GM18511 (cell line): ENCODE results near the gene FTCDNL1.

ENCODE experiments used
- ATAC-seq: cut with Tn5 transposase; IDR thresholded peaks from one replicate; pipeline ENCODE4 v1.9.1; 2021; ENCODE audit warnings: mild to moderate bottlenecking, moderate library complexity; ENCODE audit not compliant: unreplicated experiment

Gene FTCDNL1

DNA sequence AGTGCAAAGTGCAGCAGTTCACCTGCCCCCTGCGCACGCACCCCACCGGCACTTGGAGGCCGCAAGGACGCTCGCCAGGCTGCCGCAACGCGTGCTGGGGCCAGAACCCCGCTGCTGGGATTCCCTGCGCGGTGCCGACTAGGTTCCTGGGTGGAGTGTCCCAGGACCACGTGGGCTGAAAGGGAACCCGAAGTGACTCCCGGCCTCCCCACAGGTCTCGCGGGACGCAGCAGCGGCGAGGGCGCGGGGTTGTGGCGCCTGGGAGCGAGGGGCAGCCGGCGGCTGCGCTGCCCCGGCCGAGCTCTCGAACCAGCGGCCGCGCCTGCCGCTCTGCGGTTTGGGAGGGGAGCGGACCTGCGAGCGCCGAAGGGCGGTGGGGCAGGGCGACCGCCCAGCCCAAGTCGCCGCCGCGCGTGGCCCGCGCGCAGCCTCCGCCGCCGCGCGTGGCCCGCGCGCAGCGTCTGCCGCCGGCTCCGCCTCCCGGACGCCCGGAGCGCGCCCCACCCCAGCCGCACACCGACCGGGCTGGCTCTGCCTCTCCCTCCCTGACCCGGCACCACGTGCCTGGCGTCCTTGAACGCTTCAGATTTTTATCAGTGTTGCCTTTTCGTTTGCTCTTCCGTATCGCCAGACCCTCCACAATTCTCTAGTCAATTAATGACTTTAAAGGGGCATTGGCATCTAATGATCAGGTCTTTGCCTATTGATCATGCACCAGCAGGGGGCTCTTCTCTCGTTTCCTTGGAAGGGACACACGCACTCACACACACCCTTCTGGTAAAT is at the start of gene FTCDNL1:
Gene FTCDNL1, minus strand, starts transcription at position 475 of the 783 bp plus-strand sequence. CDS start 2,230 bp downstream, outside the sequence.
- ATAC-seq, result peak; percentile 96

DNA sequence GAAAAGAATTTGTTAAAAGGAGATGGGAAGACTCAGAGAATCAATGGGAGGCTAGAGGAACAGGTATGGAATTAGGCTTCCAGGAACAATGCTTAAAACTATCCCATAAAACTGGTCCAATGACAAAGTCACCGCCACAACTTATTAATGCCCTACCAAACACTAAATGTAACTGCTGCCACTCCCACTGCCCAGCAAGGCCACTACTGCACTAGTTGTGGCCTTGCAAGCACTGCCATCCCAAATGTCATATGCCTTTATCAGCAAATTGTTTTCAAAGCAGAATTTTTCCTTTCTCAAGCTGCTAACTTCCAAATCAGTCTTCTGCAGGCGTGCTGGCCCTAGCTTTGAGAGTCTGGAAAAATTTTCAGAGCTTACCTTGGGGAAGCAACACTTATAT is 45.6 kb upstream of the FTCDNL1 start:
- no peak for ATAC-seq

DNA sequence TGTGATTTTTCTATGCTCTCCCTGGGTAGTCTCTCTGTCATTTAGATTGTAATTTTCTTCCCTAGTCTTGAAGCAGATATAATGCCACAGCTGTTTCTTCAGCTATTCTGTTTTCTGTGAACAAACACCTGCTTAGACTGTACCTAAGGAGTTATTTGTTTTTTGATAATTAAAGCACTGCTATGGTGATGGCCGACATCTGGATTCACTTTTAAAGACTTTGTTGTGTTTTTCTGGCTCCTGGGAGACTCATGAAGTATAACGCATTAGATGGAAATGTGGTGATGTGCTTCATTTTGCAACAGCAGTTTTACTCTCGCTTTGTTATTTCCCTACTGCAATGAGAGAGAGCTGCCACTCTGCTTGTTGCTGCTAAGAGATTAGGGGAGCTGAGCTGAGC is 44.4 kb upstream of the FTCDNL1 start:
- no peak for ATAC-seq

DNA sequence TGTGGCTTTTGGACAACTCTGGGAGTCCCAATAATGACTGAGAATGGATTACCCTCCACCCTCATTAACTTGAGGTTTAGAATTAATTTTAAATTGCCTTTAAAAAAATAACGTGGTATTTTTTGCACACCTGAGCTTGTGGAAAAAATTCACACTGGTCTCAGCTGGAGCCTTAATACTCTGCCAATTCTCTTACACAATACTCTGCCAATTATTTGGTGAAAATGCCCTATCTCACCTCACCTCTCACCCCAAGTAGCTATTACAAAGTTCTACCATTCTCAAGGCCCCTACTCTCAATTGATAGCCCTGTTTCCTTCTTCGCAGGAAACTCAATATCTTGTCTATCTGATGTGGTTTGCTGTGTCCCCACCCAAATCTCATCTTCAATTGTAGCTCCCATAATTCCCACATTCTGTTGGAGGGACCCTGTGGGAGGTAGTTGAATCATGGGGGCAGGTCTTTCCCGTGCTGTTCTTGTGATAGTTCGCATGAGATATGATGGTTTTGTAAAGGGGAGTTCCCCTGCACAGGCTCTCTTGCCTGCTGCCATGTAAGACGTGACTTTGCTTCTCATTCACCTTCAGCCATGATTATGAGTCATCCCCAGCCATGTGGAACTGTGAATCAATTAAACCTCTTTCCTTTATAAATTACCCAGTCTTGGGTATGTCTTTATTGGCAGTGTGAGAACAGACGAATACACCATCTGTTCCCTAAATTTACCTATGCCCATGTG is 32.7 kb upstream of the FTCDNL1 start:
- no peak for ATAC-seq

DNA sequence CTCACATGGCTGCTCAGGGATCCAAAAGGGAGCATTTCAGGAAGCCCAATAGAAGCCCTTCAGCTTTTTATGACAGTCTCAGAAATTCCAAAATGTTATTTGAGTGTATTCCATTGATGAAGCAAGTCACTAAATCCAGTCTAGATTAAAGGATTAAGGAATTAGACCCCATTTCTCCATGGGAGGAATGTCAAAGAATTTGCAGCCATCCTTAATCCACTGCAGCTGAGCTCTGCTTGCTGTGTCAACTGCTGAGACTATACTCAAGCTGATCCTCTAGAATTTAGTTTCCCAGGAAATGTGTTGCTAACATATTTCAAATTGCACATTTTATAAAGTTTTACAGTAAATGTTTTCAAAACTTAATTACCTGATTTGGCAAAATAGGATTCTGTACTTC is 31.7 kb upstream of the FTCDNL1 start:
- ATAC-seq, result no peak

DNA sequence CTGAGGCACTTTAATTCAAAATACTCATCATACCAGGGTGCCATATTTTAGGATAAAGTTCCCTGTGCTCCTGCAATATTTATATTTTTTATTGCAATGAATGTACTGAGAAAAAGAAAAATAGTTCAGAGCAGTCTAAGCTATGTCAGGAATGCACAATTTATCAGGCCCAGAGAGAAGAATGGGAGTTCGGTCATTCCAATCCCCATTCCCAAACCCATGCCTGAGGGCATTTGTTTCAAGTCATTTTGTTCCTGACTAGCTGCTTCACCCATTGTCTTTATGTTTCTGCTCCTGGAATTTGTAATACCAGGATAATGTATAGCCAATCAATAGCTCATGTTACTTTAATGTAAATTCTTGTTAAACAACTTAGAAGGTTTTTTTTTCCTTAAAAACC is 24.4 kb upstream of the FTCDNL1 start:
- no peak for ATAC-seq

DNA sequence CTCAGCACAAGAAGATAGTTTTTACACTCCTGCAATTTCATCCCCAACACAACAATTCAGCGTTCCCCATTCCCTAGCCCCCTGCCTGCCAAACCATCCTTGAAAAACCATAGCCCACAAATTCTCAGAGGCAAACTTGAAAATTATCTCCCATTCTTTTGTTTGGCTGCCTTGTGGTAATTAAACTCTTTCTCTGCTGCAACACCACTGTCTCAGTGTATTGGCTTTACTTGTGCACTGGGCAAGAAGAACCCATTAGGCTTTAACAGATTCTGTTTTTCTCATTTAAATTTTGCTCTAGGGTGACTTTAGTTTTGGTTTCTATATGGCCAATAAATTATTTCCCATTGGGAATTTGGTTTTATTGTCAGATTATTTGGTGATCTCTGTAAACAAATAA is 23.2 kb upstream of the FTCDNL1 start:
- ATAC-seq, result no peak

DNA sequence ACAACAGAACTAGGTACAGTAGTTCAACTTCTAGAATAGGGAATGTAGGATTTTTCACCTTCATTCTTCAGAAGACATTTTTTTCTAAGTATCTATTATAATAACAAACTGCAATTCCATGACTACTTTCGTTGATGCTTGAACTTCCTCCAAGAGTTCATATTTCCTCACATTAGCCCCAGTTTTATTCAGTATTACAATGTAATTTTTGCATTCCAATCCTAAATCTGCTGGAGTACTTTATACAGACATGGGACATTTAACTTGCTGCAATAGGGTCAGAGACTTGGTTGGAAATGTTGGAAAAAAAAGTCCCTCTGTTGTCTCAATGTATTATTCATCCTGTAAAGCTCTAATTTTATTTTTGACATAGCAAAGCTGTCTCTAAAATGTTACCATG is 19.6 kb upstream of the FTCDNL1 start:
- ATAC-seq, result no peak

DNA sequence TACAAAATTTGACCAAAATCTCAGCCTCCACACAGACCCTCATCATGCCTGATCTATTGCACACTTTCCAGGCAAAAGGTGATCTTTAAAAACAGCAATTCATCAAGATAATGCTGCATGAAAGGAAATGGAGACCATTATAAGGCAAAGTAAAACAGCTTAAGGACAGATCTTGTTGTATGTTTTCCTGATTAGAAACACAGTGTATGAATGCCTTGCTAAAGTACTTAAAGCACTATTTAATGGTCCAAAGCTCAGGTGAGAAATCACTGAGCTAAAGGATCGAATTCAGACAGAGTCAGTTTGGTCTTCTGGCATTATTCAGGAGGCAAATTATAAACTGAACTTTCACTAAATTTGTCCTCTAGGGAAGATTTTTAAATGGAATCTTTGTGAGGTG is 18.7 kb upstream of the FTCDNL1 start:
- ATAC-seq, result no peak

DNA sequence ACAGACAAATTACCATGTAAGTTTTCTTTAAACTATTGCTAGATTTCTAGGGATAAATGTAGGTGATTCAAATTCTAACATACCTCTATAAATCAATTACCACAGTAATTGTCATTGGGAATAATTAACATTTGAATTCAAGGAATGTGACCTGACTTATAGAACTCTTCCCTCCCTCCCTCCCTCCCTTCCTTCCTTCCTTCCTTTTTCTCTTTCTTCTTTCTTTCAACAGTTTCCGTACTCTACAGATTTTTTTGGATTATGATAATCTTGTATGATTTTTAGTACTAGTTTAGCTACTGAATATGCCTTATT is 18.2 kb upstream of the FTCDNL1 start:
- ATAC-seq, result no peak

DNA sequence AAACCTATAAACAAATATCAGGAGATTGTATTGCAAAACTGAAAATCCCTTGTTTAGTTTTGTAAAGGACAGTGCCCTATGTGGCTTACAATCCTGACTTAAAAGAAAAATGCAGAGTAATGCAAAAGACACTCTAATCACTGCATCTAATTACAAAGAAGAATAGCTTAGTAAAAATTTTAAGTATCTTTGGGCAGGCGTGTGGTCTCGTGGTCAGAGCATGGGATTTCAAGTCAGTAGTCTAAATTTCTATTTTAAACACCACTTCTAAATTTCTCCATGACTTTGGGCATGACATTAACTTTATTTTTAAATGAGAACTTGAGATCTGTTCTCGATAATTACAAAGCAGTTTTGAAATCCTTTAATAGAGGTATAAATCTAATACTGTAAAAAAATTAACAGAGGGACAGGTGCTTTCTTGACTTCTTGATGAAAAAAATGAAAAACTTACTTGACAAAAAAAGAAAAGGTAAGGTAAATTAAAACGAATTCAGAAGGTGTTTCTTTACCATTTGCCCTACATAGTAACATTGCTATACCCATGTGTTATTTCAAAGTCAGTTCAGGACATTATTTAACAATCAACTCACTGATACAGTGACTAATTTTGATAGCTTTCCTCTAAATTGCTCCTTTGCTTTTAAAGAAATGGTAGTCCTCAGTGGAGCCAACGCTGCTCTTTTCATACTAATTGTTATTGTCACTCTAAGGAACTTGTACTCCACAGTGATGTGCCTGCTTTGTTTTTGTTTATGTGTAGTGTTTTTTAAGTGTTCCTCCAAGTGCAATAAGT is 17.6 kb upstream of the FTCDNL1 start:
- no peak for ATAC-seq

DNA sequence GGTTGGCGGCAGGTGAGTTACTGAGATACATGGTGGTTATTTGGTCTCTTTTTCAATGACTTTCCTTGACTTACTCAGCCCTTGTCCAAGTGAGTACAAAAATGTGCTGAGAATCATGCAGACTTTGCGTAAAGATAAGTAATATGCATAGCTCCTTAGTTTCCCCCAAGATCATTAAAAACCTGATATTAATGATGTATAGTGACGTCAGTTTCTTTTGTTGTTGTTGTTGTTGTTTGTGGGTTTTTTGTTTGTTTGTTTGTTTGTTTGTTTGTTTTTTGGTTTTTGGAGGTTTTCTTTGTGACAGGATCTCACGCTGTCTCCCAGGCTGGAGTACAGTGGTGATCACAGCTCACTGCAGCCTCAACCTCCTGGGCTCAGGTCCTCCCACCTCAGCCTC is 14.9 kb upstream of the FTCDNL1 start:
- ATAC-seq, result no peak

DNA sequence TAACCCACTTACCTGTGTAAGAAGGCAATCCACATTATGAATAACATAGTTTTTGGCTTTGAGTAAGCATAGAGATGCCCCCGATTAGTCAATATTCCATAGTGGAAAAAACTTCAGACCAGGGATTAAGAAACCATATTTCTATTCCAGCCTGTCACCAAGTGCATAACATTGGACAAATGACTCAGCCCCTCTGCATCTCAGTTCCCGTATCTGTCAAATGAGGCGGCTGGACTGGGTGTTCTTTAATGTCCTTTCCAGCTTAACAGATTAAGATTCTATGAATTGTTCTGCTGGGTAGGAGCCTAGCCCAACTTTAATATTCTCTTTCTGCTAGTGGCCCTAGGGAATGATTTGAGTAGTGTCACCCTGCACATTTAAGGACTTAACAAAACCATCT is 11.8 kb upstream of the FTCDNL1 start:
- ATAC-seq, result no peak

DNA sequence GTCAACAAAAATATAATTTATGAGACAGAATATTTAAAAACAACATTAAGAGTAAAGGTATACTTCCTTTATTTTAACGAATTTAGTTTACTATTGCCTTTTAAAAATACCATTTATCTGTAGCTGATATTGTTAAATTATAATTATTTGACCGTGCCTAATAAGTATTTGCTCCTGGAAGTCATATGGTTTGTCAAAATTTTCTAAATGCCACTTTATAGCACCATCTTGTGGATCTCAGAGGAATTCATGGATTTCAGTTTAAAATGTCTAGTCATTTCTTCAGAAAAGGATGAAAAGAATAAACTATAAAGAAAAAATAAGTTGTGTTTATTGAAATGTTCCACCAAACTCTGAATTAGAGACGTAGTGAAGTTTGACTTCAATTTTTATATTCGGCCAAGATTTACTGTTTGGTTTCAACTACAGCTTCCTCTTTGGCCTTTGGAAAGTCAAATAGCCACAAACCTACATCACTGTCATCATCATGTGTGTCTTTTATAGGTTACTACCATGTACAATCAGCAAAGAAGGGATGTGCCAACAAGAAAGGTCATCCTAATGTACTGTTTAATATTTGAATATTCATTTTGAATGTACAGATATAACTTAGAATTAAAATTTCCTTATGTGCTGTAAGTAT is 10.3 kb upstream of the FTCDNL1 start:
- ATAC-seq, result peak; percentile 57

DNA sequence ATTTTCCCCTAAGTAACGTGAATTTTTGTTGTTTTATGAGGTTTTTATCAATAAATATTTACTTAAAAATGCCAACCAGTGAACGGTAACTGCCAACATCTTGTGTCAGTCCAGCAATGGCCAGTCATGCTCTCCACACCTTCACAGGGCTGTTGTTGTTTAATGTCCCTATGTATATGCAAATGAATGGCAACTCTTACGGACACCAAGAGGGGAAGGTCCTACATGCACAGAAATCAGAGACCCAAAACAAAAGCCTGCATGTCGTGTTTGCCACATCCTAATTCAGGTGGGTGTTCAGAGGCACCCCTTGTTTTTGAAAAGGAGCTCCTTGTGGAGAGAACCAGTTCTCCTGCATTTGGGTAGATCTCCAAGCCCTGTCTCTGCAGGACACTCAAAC is 4.8 kb upstream of the FTCDNL1 start:
- ATAC-seq, result no peak

DNA sequence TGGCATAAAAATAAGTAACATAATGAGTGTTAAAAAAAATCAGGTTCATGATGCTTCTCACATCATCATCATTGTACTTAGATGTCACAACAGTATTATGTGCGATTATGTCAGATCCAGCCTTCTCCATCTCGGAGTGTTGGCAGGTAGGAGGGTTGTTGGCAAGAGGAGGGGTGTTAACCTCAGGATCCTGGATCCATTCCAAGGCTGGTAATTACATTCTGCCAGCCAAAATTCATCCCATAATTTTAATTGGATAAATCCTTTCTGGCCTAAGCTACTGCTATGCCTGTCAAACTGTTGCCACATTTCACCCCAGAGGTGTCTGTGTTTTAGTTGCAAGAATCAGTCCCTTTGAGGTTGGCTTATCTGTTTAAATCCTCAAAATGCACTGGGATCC is 891 bp upstream of the FTCDNL1 start:
- ATAC-seq, result no peak

DNA sequence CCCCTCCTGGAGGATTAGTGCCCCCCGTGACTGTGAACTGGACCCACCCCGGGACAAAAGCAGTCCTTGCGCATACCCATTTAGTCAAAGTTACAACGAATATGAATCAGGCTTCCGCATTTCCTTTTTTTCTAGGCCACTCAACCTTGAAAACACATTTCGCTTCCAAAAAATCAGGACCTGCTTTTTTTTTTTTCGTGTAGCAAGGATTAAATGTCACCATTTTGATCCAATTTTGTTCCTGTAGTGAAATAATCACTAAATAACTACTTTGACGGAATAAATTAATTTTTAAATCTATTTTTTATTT is 464 bp upstream of the FTCDNL1 start:
- ATAC-seq, result no peak

DNA sequence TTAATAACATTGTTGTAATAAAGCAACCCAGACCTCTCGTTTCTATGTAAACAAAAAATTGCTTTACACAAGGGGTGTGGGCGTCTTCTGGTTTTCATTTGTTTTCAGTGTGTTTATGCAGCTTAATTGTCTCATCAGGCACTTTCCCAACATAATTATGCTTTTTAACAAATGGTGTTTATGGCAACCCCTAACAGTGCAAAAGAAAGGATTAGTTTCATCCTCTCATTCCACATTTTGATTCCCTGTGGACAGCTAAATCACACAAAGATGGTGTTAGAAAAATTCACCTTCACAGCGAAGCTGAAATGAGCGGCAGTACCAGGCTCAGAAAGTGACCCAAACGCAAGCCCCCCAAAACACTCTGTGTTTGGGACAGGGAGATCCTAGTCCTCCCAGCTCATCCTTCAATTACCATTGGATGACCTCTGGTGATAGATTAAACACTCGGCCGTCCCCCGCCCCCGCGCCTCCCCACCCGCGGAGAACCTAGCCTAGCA is 724 bp downstream of the FTCDNL1 start:
- ATAC-seq, result no peak

DNA sequence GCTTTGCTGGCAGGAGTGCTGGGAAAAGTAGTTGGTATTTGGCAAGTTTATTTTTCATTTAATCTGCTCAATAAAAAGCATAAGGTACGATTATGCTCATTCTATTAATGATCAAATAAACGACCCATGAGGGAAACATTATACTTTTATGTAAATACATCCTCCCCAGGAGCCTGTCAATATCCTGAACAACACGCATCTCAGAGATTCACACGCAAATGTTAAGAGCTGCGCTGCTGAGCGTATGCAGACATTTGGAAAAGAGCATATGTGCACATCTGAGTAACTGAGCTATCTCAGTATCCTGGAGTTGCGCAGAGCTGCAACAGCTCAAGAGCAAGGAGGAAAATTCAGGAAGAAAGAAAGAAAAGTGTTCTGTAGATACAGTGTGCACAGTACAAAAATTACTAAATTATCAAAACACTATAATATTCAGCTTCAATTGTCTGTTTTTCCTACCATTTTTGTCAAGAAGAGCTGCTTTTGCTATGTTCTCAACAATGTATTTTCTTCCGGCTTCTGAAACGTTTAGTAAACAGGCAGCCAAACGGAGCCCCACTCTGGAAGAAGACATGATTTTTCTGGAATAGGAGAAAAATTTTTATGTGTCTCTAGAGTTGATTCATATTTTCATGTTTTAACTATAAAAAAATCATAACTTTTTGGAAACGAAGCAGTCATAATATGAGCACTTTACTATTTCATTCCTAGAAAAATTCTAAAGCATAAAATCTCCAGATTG is 2.4 kb downstream of the FTCDNL1 start:
- ATAC-seq, result no peak

DNA sequence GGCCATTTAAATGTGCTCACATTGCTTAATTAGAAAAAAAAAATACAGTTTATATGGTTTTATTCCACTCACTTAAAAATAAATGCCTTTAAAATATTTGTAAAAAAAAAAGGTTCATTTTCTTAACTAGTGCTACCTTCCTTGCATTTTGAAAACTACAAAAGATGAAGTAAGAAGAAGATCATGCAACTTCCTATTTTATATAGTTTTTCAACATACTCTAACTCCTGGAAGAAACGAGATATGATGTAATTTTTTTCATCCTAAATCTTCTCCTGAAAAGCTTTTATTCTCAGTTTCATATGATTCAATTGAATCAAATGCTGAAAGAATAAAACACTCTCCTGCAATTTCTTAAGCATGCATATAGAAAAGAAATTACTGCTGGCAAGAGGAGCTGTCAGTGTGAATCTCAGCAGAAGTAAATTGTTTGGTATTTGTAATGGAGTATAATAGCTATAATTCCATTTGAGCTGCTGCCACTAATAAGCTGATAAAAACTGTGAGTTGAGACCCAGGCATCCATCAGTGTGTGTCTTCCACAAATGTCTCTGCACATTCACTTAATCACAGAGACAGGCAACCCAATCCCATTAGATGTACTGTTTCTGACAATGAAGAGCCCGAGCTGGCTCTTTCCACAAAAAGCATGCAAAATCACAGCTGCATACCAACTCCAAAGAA is 3.7 kb downstream of the FTCDNL1 start:
- ATAC-seq, result no peak
